Dedifferentiated amniotic fluid mesenchymal stem cell (primary cell): Measurements from ENCODE around the gene BCS1L.

Experiments
- DNase-seq: peaks from one replicate; pipeline ENCODE4 v3.0.0-alpha.2; 2016; ENCODE audit errors: extremely low spot score

Gene BCS1L

GRCh38 chr2:218659258-218659987 is at the start of gene BCS1L, which contains the start of gene ZNF142:
TSS of gene BCS1L (plus strand) at chr2:218659683. CDS start at chr2:218660988, 1,305 bp downstream.
TSS of gene ZNF142 (minus strand) at chr2:218659623. CDS start at chr2:218656429, 3,194 bp downstream.
- peak; percentile 62 for DNase-seq

GRCh38 chr2:218615868-218616315 is 43.6 kb upstream of the BCS1L start:
- DNase-seq = no peak

- no peak for DNase-seq
Measured at GRCh38 chr2:218618102-218618860, 41.2 kb upstream of the BCS1L start.

GRCh38 chr2:218621007-218621406 is 38.5 kb upstream of the BCS1L start:
- no peak for DNase-seq

GRCh38 chr2:218622606-218623365 is 36.7 kb upstream of the BCS1L start:
- no peak for DNase-seq

GRCh38 chr2:218623366-218623705 is 36.1 kb upstream of the BCS1L start:
- no peak for DNase-seq

GRCh38 chr2:218626369-218626768 is 33.1 kb upstream of the BCS1L start:
- no peak for DNase-seq

GRCh38 chr2:218627939-218628338 is 31.5 kb upstream of the BCS1L start:
- no peak for DNase-seq

GRCh38 chr2:218631837-218632236 is 27.6 kb upstream of the BCS1L start:
- no peak for DNase-seq

- no peak for DNase-seq
Measured at GRCh38 chr2:218635719-218636118, 23.8 kb upstream of the BCS1L start.

GRCh38 chr2:218638372-218638771 is 21.1 kb upstream of the BCS1L start:
- no peak for DNase-seq

- DNase-seq = no peak
Measured at GRCh38 chr2:218642121-218642656, 17.3 kb upstream of the BCS1L start.

GRCh38 chr2:218642786-218643185 is 16.7 kb upstream of the BCS1L start:
- DNase-seq = no peak

- no peak for DNase-seq
Measured at GRCh38 chr2:218643751-218644310, 15.7 kb upstream of the BCS1L start.

GRCh38 chr2:218644721-218645120 is 14.8 kb upstream of the BCS1L start:
- no peak for DNase-seq

GRCh38 chr2:218645126-218645525 is 14.4 kb upstream of the BCS1L start:
- no peak for DNase-seq

- DNase-seq = peak; percentile 42
Measured at GRCh38 chr2:218648088-218648786, 11.2 kb upstream of the BCS1L start.

GRCh38 chr2:218648787-218649100 is 10.7 kb upstream of the BCS1L start:
- no peak for DNase-seq

- no peak for DNase-seq
Measured at GRCh38 chr2:218655751-218656150, 3.7 kb upstream of the BCS1L start.

- DNase-seq = no peak
Measured at GRCh38 chr2:218658671-218659257, 719 bp upstream of the BCS1L start.

GRCh38 chr2:218659988-218660358 is 490 bp downstream of the BCS1L start:
- no peak for DNase-seq
